SU-DHL-6 (cell line): ENCODE measurements around the gene CYB5R3.

ENCODE experiments used
- CTCF ChIP-seq: fragments of 200-600 bp; sonication (generic); IDR thresholded peaks from one replicate; pipeline ENCODE4 v1.5.1; 2017; ENCODE audit warnings: antibody characterized with exemption, mild to moderate bottlenecking, low read length, moderate library complexity; ENCODE audit not compliant: insufficient read depth, poor library complexity, severe bottlenecking
- EZH2phosphoT487 ChIP-seq: fragments of 200-600 bp; sonication (generic), shearing (Covaris generic); conservative IDR thresholded peaks from 2 replicates; pipeline ENCODE4 v1.6.1; 2018; ENCODE audit warnings: mild to moderate bottlenecking, antibody characterized with exemption, low read length, moderate library complexity, mixed read lengths

- TF ChIP-seq EZH2phosphoT487, result no peak
- no peak for TF ChIP-seq CTCF
Measured at GRCh38 chr22:42697542-42698013, 48.4 kb upstream of the CYB5R3 start.
